DND-41 (cell line): ENCODE measurements around the gene CEP68.

Experiments used
- ATAC-seq: fragments of 200-7000 bp; cut with Tn5 transposase; 3 replicates; pipeline ENCODE4 v1.9.1; 2021; ENCODE audit warnings: low read depth; ENCODE audit not compliant: insufficient read depth
- DNase-seq: peaks from one replicate; pipeline ENCODE4 v3.0.0-alpha.2; 2020
- H2AFZ ChIP-seq: 2 replicates; pipeline ENCODE4 v1.6.0; 2012; ENCODE audit warnings: low read depth, low read length
- H3K27ac ChIP-seq: 2 replicates; pipeline ENCODE4 v1.5.1; 2012; ENCODE audit warnings: low read length, inconsistent platforms
- H3K27me3 ChIP-seq: fragments of 200-600 bp; sonication (generic); 2 replicates; pipeline ENCODE4 v1.6.0; 2012; ENCODE audit warnings: low read length, mild to moderate bottlenecking, inconsistent platforms; ENCODE audit not compliant: insufficient read depth, poor library complexity
- H3K36me3 ChIP-seq: 2 replicates; pipeline ENCODE4 v1.5.1; 2012; ENCODE audit warnings: low read length, inconsistent platforms; ENCODE audit not compliant: insufficient read depth
- H3K4me1 ChIP-seq: 2 replicates; pipeline ENCODE4 v1.5.1; 2012; ENCODE audit warnings: mild to moderate bottlenecking, low read length; ENCODE audit not compliant: insufficient read depth
- H3K4me2 ChIP-seq: 2 replicates; pipeline ENCODE4 v1.6.0; 2012; ENCODE audit warnings: mild to moderate bottlenecking, moderate library complexity, low read length, inconsistent platforms; ENCODE audit not compliant: insufficient read depth
- H3K4me3 ChIP-seq, 2 experiments: fragments of 200-600 bp in 1 of 2; shearing (Covaris generic) in 1 of 2; 2 replicates each; pipeline ENCODE4 v1.5.1; 2012 to 2016; ENCODE audit warnings: inconsistent platforms in 2 of 2, low read length in 2 of 2, mild to moderate bottlenecking in 2 of 2, low read depth in 1 of 2, moderate library complexity in 1 of 2
- H3K79me2 ChIP-seq: 2 replicates; pipeline ENCODE4 v1.6.0; 2012; ENCODE audit warnings: low read length, inconsistent platforms; ENCODE audit not compliant: insufficient read depth
- H3K9ac ChIP-seq: 2 replicates; pipeline ENCODE4 v1.6.0; 2012; ENCODE audit warnings: low read depth, mild to moderate bottlenecking, inconsistent platforms, low read length, moderate library complexity
- H3K9me3 ChIP-seq: 2 replicates; pipeline ENCODE4 v1.5.1; 2012; ENCODE audit warnings: low read length, moderate library complexity, mild to moderate bottlenecking, inconsistent platforms; ENCODE audit not compliant: insufficient read depth, severe bottlenecking
- H4K20me1 ChIP-seq: 2 replicates; pipeline ENCODE4 v1.6.0; 2012; ENCODE audit warnings: low read length; ENCODE audit not compliant: insufficient read depth
- CTCF ChIP-seq: IDR thresholded peaks from 2 replicates; pipeline ENCODE4 v1.5.1; 2012; ENCODE audit warnings: borderline replicate concordance, low read length, moderate library complexity, mild to moderate bottlenecking; ENCODE audit not compliant: poor library complexity, severe bottlenecking; ENCODE audit errors: extremely low read depth
- EZH2 ChIP-seq: IDR thresholded peaks from 3 replicates; pipeline ENCODE4 v1.6.1; 2012; ENCODE audit warnings: borderline replicate concordance, low read depth, mild to moderate bottlenecking, moderate library complexity, low read length, inconsistent platforms; ENCODE audit not compliant: severe bottlenecking

Gene CEP68

GRCh38 chr2:65081232-65081685 is 25.0 kb downstream of the CEP68 start:
- Histone ChIP-seq H3K4me1 (no peaks in the 10 kb centered on the region), H2AFZ (no peak overlapping the region), H3K27me3 (no peaks in the 10 kb centered on the region), H3K36me3 (peaks cover 80% of the 10 kb centered on the region), H3K27ac (no peak overlapping the region), H3K9me3 (no peaks in the 10 kb centered on the region), H3K79me2 (no peaks in the 10 kb centered on the region), H3K4me3 (no peak overlapping the region), H3K9ac (no peak overlapping the region), H4K20me1 (peaks cover 1% of the 10 kb centered on the region; the same call in 1 of the 2 replicates), H3K4me2 (no peak overlapping the region)
- no peak for TF ChIP-seq EZH2
- no peak for TF ChIP-seq CTCF
- DNase-seq (no peak), ATAC-seq (peak; percentile 29; the same call in 1 of the 3 replicates)

GRCh38 chr2:65085148-65085547 is 28.9 kb downstream of the CEP68 start:
- H3K4me1 ChIP-seq = no peaks in the 10 kb centered on the region
- H3K79me2 ChIP-seq = peaks cover 8% of the 10 kb centered on the region
- no peak overlapping the region for H2AFZ ChIP-seq
- H3K36me3 ChIP-seq = peaks cover 81% of the 10 kb centered on the region
- DNase-seq = no peak
- no peaks in the 10 kb centered on the region for H3K9me3 ChIP-seq
- H4K20me1 ChIP-seq = peaks cover 3% of the 10 kb centered on the region; the same call in 1 of the 2 replicates
- no peak overlapping the region for H3K9ac ChIP-seq
- no peak overlapping the region for H3K4me2 ChIP-seq
- H3K27ac ChIP-seq = no peak overlapping the region
- H3K27me3 ChIP-seq = no peaks in the 10 kb centered on the region
- no peak for TF ChIP-seq CTCF
- no peak for TF ChIP-seq EZH2
- no peak overlapping the region for H3K4me3 ChIP-seq
- no peak for ATAC-seq

- Histone ChIP-seq H3K27me3 (no peaks in the 10 kb centered on the region), H4K20me1 (peaks cover 27% of the 10 kb centered on the region), H3K9me3 (no peaks in the 10 kb centered on the region), H2AFZ (no peak overlapping the region), H3K79me2 (peaks cover 64% of the 10 kb centered on the region), H3K4me1 (no peaks in the 10 kb centered on the region), H3K36me3 (peaks cover 85% of the 10 kb centered on the region), H3K4me3 (no peak overlapping the region), H3K9ac (no peak overlapping the region), H3K27ac (no peak overlapping the region), H3K4me2 (no peak overlapping the region)
- ATAC-seq (no peak), DNase-seq (no peak)
- no peak for TF ChIP-seq EZH2
- no peak for TF ChIP-seq CTCF
Observed at GRCh38 chr2:65092791-65093190, 36.6 kb downstream of the CEP68 start.

GRCh38 chr2:65093211-65093610 is 37.0 kb downstream of the CEP68 start:
- no peaks in the 10 kb centered on the region for H3K9me3 ChIP-seq

More at GRCh38 chr2:65093211-65093610, 37.0 kb downstream of the CEP68 start:
- H3K36me3 ChIP-seq = peaks cover 85% of the 10 kb centered on the region
- H4K20me1 ChIP-seq = peaks cover 27% of the 10 kb centered on the region
- H3K4me3 ChIP-seq = no peak overlapping the region
- H3K4me1 ChIP-seq = no peaks in the 10 kb centered on the region
- no peak overlapping the region for H2AFZ ChIP-seq
- H3K4me2 ChIP-seq = no peak overlapping the region
- DNase-seq (no peak), ATAC-seq (no peak)
- H3K79me2 ChIP-seq = peaks cover 68% of the 10 kb centered on the region
- H3K27me3 ChIP-seq = no peaks in the 10 kb centered on the region
- H3K27ac ChIP-seq = no peak overlapping the region
- TF ChIP-seq CTCF (no peak), EZH2 (no peak)
- H3K9ac ChIP-seq = no peak overlapping the region
